BLaER1 treated with 17β-estradiol and CSF1 and Interleukin-3, amounts not matched to agents 10 nM and 100 nM (cell line): ENCODE results near the gene TDP2.

ENCODE experiments used
- H3K27ac ChIP-seq, 11 experiments: shearing (Covaris generic); formaldehyde crosslinking; 2 replicates each; pipeline ENCODE4 v1.8.1; 2022
- H3K27me3 ChIP-seq, 11 experiments: shearing (Covaris generic); formaldehyde crosslinking; 2 replicates each; pipeline ENCODE4 v1.8.1; 2022
- H3K36me3 ChIP-seq, 11 experiments: shearing (Covaris generic); formaldehyde crosslinking; 2 replicates each; pipeline ENCODE4 v1.8.1; 2022
- H3K4me1 ChIP-seq, 10 experiments: shearing (Covaris generic); formaldehyde crosslinking; 2 replicates each; pipeline ENCODE4 v1.8.1; 2022
- H3K4me2 ChIP-seq, 11 experiments: shearing (Covaris generic); formaldehyde crosslinking; 2 replicates each; pipeline ENCODE4 v1.8.1; 2022
- H3K4me3 ChIP-seq, 10 experiments: shearing (Covaris generic); formaldehyde crosslinking; 2 replicates each; pipeline ENCODE4 v1.8.1; 2022
- H3K9ac ChIP-seq, 11 experiments: shearing (Covaris generic); formaldehyde crosslinking; 2 replicates each; pipeline ENCODE4 v1.8.1; 2022
- H3K9me3 ChIP-seq, 11 experiments: shearing (Covaris generic); formaldehyde crosslinking; replicated peaks in 1 of 11; 2 replicates each; pipeline ENCODE4 v1.8.1; 2022
- H4K20me1 ChIP-seq, 11 experiments: shearing (Covaris generic); formaldehyde crosslinking; 2 replicates each; pipeline ENCODE4 v1.8.1; 2022
- Cebpa-rat ChIP-seq, 11 experiments: shearing (Covaris generic); IDR thresholded peaks; 2 replicates each; pipeline ENCODE4 v1.8.1; 2022

The TDP2 gene

DNA sequence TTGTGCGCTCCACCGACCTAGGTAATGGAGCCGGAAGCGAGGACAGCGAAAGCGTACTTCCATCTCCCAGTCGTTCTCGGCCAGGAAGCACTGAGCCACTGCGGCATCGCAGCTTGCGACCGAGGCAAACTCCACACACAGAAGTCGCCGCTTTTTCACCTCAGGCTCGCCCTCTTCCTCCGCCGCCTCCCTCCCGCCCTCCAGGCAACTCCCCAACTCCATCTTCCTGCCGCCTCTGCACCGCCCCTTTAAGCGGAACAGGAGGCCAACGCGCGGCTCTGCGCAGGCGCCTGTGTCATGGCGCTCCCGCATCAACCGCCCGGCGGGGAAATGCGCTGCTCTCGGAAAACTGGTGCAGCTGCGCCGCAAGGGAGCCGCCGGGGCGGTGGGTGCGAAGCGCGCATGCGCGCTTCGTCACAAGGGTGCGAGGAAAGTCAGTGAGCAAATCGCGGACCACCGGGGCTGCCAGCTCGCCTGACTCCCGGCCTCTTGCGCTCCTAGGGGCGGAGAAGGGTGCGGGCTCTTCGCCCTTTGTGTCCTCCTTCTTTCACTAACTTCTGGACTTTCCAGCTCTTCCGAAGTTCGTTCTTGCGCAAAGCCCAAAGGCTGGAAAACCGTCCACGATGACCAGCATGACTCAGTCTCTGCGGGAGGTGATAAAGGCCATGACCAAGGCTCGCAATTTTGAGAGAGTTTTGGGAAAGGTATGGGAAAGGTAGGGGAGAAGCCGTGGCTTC lies at the start of gene TDP2, which contains the start of gene ACOT13:
Gene TDP2 (minus strand): TSS at position 259 of the 737 bp plus-strand sequence. CDS start 37 bp downstream, at position 222.
Gene ACOT13 (plus strand): TSS at position 437 of the 737 bp plus-strand sequence. CDS start 187 bp downstream, at position 624.
- peaks cover 26 to 38% (median 35%) of the 10 kb centered on the region in 11 experiments for H3K9me3 ChIP-seq
- H3K4me1 ChIP-seq: peaks cover 23 to 45% (median 32%) of the 10 kb centered on the region in 10 experiments
- H3K9ac ChIP-seq: peak within 1 kb of the TSS; percentile 84 to 94 (median 91)
- H4K20me1 ChIP-seq: peaks cover 0 to 10% (median 0%) of the 10 kb centered on the region in 11 experiments; a peak in 7 of 22 replicates
- no peaks in the 10 kb centered on the region for H3K27me3 ChIP-seq
- peak within 1 kb of the TSS; percentile 78 to 93 (median 88) for H3K27ac ChIP-seq
- peak within 1 kb of the TSS; percentile 76 to 97 (median 92) for H3K4me3 ChIP-seq
- TF ChIP-seq Cebpa-rat (IDR thresholded peaks at IDR 0.05): no peak
- peaks cover 32 to 60% (median 51%) of the 10 kb centered on the region in 11 experiments for H3K36me3 ChIP-seq
- peak within 1 kb of the TSS; percentile 85 to 95 (median 92) for H3K4me2 ChIP-seq

DNA sequence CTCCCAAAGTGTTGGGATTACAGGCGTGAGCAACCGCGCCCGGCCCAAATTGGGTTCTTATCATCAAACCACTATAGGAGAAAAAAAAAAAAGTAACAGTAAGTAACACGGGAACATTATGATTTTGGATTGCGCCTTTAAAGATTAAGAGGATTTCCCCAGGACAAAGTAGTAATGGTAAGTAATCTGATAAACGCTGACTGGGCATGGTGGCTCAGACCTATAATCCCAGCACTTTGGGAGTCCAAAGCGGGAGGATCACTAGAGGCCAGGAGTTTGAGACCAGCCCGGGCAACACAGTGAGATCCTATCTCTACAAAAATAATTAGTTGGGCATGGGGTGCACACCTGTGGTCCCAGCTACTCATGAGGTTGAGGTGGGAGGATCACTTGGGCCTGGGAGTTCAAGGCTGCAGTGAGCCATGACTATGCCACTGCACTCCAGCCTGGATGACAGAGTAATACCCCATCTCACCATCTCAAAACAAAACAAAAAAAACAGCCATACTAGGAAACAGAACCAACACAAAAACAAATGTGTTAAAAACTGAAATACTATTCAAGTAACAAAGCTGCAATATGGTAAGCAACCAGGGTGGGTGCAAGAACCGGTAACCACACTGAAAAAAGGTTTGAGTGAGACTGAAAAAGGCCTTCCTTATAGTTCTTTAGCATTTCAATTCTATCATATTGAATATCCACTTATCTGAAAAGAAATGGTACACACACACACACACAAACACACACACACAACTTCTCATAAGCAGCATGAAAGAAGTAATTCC lies 44.0 kb upstream of the TDP2 start:
- Histone ChIP-seq H3K4me2 (peak overlapping the region in 2 of 11 experiments; percentile 1 to 94; a peak in 1 of 22 replicates), H3K27ac (no peak overlapping the region), H3K4me1 (peaks cover 0 to 45% (median 14%) of the 10 kb centered on the region in 10 experiments; a peak in 16 of 20 replicates), H3K36me3 (peaks cover 100% of the 10 kb centered on the region in 11 experiments), H3K4me3 (no peak overlapping the region), H3K9me3 (no peaks in the 10 kb centered on the region), H3K27me3 (no peaks in the 10 kb centered on the region), H4K20me1 (peaks cover 81 to 100% (median 100%) of the 10 kb centered on the region in 11 experiments), H3K9ac (peak overlapping the region in 1 of 11 experiments; percentile 99; a peak in 3 of 22 replicates)
- TF ChIP-seq Cebpa-rat (IDR thresholded peaks at IDR 0.05): no peak

GRCh38 chr6:24709014-24709711 lies 42.5 kb upstream of the TDP2 start:
- no peak for TF ChIP-seq Cebpa-rat (IDR thresholded peaks at IDR 0.05)
- Histone ChIP-seq H3K9ac (no peak overlapping the region; a peak in 1 of 22 replicates), H3K36me3 (peaks cover 100% of the 10 kb centered on the region in 11 experiments), H4K20me1 (peaks cover 67 to 100% (median 100%) of the 10 kb centered on the region in 11 experiments), H3K27me3 (no peaks in the 10 kb centered on the region), H3K9me3 (no peaks in the 10 kb centered on the region), H3K4me3 (no peak overlapping the region), H3K27ac (no peak overlapping the region), H3K4me2 (no peak overlapping the region), H3K4me1 (peaks cover 0 to 29% (median 2%) of the 10 kb centered on the region in 10 experiments; a peak in 7 of 20 replicates)

GRCh38 chr6:24708612-24709011 lies 41.9 kb upstream of the TDP2 start:
- no peak for TF ChIP-seq Cebpa-rat (IDR thresholded peaks at IDR 0.05)
- Histone ChIP-seq H3K27me3 (no peaks in the 10 kb centered on the region), H3K9ac (no peak overlapping the region; a peak in 1 of 22 replicates), H3K27ac (no peak overlapping the region), H4K20me1 (peaks cover 65 to 100% (median 100%) of the 10 kb centered on the region in 11 experiments), H3K9me3 (no peaks in the 10 kb centered on the region), H3K36me3 (peaks cover 100% of the 10 kb centered on the region in 11 experiments), H3K4me3 (no peak overlapping the region), H3K4me1 (peaks cover 0 to 24% (median 0%) of the 10 kb centered on the region in 10 experiments; a peak in 6 of 20 replicates), H3K4me2 (no peak overlapping the region)

DNA sequence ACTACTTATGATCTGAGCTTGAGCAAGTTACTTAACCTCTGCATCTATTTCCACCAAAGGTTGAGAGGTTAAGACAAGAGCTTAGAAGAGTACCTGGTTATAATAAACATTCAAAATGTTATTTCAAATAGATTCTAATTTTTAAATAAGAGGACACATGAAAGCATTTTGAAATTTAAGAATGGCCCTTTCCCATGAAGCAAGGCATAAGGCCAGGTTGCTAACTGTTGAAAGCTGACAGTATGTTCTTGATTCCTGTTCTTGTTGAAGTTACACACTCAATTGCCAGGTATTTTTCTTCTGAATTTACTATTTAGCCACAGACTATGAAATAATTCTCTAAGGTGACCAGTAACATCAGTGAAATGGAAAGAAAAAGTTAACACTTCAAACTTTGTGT lies 37.8 kb upstream of the TDP2 start:
- Histone ChIP-seq H3K4me3 (no peak overlapping the region), H3K9ac (no peak overlapping the region), H3K36me3 (peaks cover 85 to 99% (median 95%) of the 10 kb centered on the region in 11 experiments)

DNA sequence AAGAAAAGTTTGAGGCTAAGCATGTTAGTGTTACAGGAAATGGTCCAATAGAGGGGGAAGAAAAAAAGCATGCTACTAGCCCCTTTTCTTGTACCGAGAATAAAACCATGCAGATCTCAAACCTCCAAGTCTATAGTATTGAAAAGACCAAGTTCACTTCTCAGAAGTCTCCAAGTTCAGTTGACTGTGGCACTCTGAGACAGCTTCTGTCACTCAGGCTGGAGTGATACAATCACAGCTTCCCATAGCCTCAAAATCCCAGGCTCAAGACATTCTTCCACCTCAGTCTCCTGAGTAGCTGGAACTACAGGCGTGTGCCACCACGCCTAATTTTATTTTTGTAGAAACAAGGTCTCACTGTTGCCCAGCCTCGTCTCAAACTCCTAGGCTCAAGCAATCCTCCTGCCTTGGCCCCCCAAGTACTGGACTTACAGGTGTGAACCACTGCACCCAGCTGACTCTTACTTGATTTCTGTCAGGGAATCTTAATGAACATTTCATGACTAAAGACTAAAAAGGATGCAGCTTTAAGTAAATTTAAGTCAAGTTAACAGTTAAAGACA lies 36.1 kb upstream of the TDP2 start:
- no peak overlapping the region for H3K27ac ChIP-seq
- H3K36me3 ChIP-seq: peaks cover 69 to 97% (median 80%) of the 10 kb centered on the region in 11 experiments

More for the DNA sequence above, 37.8 kb upstream of the TDP2 start:
- no peaks in the 10 kb centered on the region for H3K9me3 ChIP-seq
- no peak overlapping the region for H3K27ac ChIP-seq
- H3K4me1 ChIP-seq: 0 out of 20 replicates have a peak, but pooled peaks cover 0 to 2% (median 0%) of the 10 kb centered on the region in 10 experiments
- TF ChIP-seq Cebpa-rat (IDR thresholded peaks at IDR 0.05): no peak
- no peaks in the 10 kb centered on the region for H3K27me3 ChIP-seq
- no peak overlapping the region for H3K4me2 ChIP-seq
- H4K20me1 ChIP-seq: peaks cover 30 to 98% (median 79%) of the 10 kb centered on the region in 11 experiments; a peak in 21 of 22 replicates

GRCh38 chr6:24699521-24700359 lies 33.0 kb upstream of the TDP2 start:
- Histone ChIP-seq H3K27me3 (no peaks in the 10 kb centered on the region), H3K4me3 (no peak overlapping the region), H3K4me2 (no peak overlapping the region), H4K20me1 (peaks cover 9 to 51% (median 31%) of the 10 kb centered on the region in 11 experiments; a peak in 19 of 22 replicates), H3K4me1 (no peaks in the 10 kb centered on the region), H3K27ac (no peak overlapping the region), H3K36me3 (peaks cover 38 to 67% (median 49%) of the 10 kb centered on the region in 11 experiments), H3K9me3 (no peaks in the 10 kb centered on the region), H3K9ac (no peak overlapping the region)
- no peak for TF ChIP-seq Cebpa-rat (IDR thresholded peaks at IDR 0.05)

More for the DNA sequence above, 36.1 kb upstream of the TDP2 start:
- H3K4me2 ChIP-seq: no peak overlapping the region
- H3K27me3 ChIP-seq: no peaks in the 10 kb centered on the region
- H3K4me1 ChIP-seq: no peaks in the 10 kb centered on the region
- H3K9me3 ChIP-seq: no peaks in the 10 kb centered on the region
- no peak overlapping the region; a peak in 1 of 22 replicates for H3K9ac ChIP-seq
- peaks cover 25 to 82% (median 62%) of the 10 kb centered on the region in 11 experiments; a peak in 21 of 22 replicates for H4K20me1 ChIP-seq
- TF ChIP-seq Cebpa-rat (IDR thresholded peaks at IDR 0.05): no peak
- no peak overlapping the region for H3K4me3 ChIP-seq
